Measurements from ENCODE around the gene POGLUT2. TPM values are rescaled to one million over a fixed set of nuclear protein-coding genes. Genes with fewer than 3 reads are reported as not detected.
"Not testable (repeated sequence)": the region's sequence is repeated elsewhere in the genome, so short reads cannot be mapped to it uniquely, and the experiment has no call there.

The POGLUT2 gene
- total and polyA plus RNA-seq, 10 of the 15 experiments (the other 5 are each of a cell fraction or from before 2014, with no cell fraction given): 2.9 to 11.3 (median 7.6) TPM

DNA sequence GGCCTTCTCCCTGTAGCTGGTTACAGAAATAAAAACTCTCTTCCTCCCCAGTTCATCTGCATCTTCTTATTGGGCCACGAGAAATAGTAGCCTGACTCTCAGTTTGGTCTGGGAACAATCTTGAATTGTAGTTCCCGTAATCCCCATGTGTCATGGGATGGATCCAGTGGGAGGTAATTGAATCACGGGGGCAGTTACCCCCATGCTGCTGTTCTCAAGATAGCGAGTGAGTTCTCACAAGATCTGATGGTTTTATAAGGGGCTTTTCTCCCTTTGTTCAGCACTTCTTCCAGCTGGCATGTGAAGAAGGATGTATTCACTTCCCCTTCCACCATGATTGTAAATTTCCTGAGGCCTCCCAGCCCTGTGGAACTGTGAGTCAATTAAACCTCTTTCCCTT, 18.1 kb downstream of the POGLUT2 start:
- ATAC-seq; H3K9ac ChIP-seq (ENCODE audit: control insufficient read depth, insufficient read depth, low read length); DNase-seq (ENCODE audit: low read depth, low spot score); BruUV-seq (replicated peaks); in situ Hi-C loops (cut with MboI); H3K9me3 ChIP-seq (replicated peaks; ENCODE audit: control insufficient read depth, insufficient read depth, low read length); H3K4me1 ChIP-seq (ENCODE audit: control insufficient read depth, insufficient read depth, low read length); SMC1A ChIA-PET (ENCODE audit: uncharacterized antibody, unreplicated experiment); H3K27ac ChIP-seq (ENCODE audit: control insufficient read depth, insufficient read depth); RAD21 ChIA-PET (ENCODE audit: unreplicated experiment); H4K20me1 ChIP-seq (ENCODE audit: control insufficient read depth, insufficient read depth); H3K4me3 ChIP-seq; H2AFZ ChIP-seq (ENCODE audit: control insufficient read depth, low read depth, low read length); H3K36me3 ChIP-seq (ENCODE audit: control insufficient read depth in 2 of 2, insufficient read depth in 2 of 2, low read length in 1 of 2); intact Hi-C loops (cut with micrococcal nuclease; ENCODE audit: unreplicated experiment); CTCF ChIA-PET; H3K79me2 ChIP-seq (ENCODE audit: control insufficient read depth, insufficient read depth, low read length); H3K4me2 ChIP-seq (ENCODE audit: control insufficient read depth, insufficient read depth); H3K27me3 ChIP-seq (replicated peaks in 1 of 2; ENCODE audit: control insufficient read depth in 2 of 2, insufficient read depth in 2 of 2, low read length in 1 of 2); FAIRE-seq: not testable (repeated sequence)
- WGBS (ENCODE audit: insufficient coverage, insufficient replicate concordance, low lambda C conversion rate, missing lambda C conversion rate): 94% methylated on average over 4 of the region's 4 CpGs
- POLR2A ChIA-PET: interaction anchor here (0.6 kb wide), 1 partner anchor 56 kb away, joined by 4 read pairs; no protein-coding TSS in a partner anchor

DNA sequence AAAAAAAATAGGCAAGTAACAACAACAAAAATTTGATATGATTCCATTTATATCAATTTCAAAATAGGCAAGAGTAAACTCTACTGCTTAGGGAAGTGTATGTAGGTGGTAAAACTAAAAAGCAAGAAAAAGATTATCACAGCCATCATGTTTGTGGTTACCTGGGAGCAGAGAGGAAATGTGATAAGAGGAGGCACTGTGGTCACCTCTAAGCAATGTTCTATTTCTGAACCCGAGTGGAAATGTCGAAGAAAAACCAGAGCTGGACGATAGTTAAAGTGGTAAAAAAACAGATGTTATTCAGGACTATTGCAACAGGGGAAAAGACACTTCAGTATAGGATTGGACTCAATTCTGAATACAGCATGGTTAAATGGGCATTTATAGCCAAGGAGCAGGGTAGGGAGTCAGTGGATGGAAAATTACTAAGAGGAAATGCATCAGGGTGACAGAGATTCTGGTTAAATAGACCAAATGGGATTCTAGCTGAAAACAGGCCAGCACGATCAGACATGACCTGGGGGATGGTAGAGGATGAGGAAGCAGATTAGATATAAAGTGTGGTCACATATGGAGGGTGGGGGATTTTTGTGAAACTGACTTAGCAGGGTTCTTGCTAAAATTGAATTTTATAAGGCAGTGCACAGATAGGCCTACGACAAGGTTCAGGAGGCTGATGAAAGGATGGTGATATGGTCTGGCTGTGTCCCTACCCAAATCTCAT, 19.2 kb downstream of the POGLUT2 start:
- CTCF ChIA-PET: interaction anchor here (0.6 kb wide), 1 partner anchor 261 kb away, joined by 6 read pairs; no protein-coding TSS in a partner anchor
- 0 out of 2 replicates have a peak, but pooled peaks have one; percentile 34 for TF ChIP-seq NFIC (IDR thresholded peaks at IDR 0.05; ENCODE audit: low read depth, low read length)
- TF ChIP-seq GABPA (IDR thresholded peaks at IDR 0.05; ENCODE audit: low read depth): no peak
- TF ChIP-seq RCOR1 (conservative IDR thresholded peaks at IDR 0.05; ENCODE audit: low read depth, low read length): no peak
- no peak for TF ChIP-seq E4F1 (IDR thresholded peaks at IDR 0.05; ENCODE audit: borderline replicate concordance, partially characterized antibody)
- peak; percentile 86 for TF ChIP-seq RUNX3 (IDR thresholded peaks at IDR 0.05; ENCODE audit: low read length)
- no peak for TF ChIP-seq RFX5 (IDR thresholded peaks at IDR 0.05; ENCODE audit: low read depth, low read length)
- Histone ChIP-seq H3K4me3 (no peak overlapping the region), H3K79me2 (ENCODE audit: control insufficient read depth, insufficient read depth, low read length) (no peaks in the 10 kb centered on the region), H4K20me1 (ENCODE audit: control insufficient read depth, insufficient read depth) (no peaks in the 10 kb centered on the region), H2AFZ (ENCODE audit: control insufficient read depth, low read depth, low read length) (peak overlapping the region; percentile 53), H3K4me1 (ENCODE audit: control insufficient read depth, insufficient read depth, low read length) (peaks cover 4% of the 10 kb centered on the region; the same call in 1 of the 2 replicates), H3K27me3 (replicated peaks in 1 of 2; ENCODE audit: control insufficient read depth in 2 of 2, insufficient read depth in 2 of 2, low read length in 1 of 2) (no peaks in the 10 kb centered on the region), H3K9ac (ENCODE audit: control insufficient read depth, insufficient read depth, low read length) (no peak overlapping the region), H3K36me3 (ENCODE audit: control insufficient read depth in 2 of 2, insufficient read depth in 2 of 2, low read length in 1 of 2) (0 out of 4 replicates have a peak, but pooled peaks cover 0 to 1% of the 10 kb centered on the region in 2 experiments), H3K27ac (ENCODE audit: control insufficient read depth, insufficient read depth) (peak overlapping the region; percentile 13; the same call in 1 of the 2 replicates), H3K9me3 (replicated peaks; ENCODE audit: control insufficient read depth, insufficient read depth, low read length) (peaks cover 2% of the 10 kb centered on the region; the same call in 2 of the 3 replicates), H3K4me2 (ENCODE audit: control insufficient read depth, insufficient read depth) (no peak overlapping the region)
- intact Hi-C loops (cut with micrococcal nuclease; ENCODE audit: unreplicated experiment) (no loop called here), in situ Hi-C loops (cut with MboI) (no loop called here)
- POLR2A ChIA-PET: no interaction called here
- no peak for DNase-seq (ENCODE audit: low read depth, low spot score)
- SMC1A ChIA-PET (ENCODE audit: uncharacterized antibody, unreplicated experiment): no interaction called here
- RAD21 ChIA-PET (ENCODE audit: unreplicated experiment): no interaction called here
- ATAC-seq: peak; percentile 51
- no TSS peak for BruUV-seq (replicated peaks)
- 29% methylated on average over 5 of the region's 5 CpGs for WGBS (ENCODE audit: insufficient coverage, insufficient replicate concordance, low lambda C conversion rate, missing lambda C conversion rate)
- FAIRE-seq: no peak
